PC-9 (cell line): ENCODE measurements around the gene ANKUB1.

Source experiments
- EZH2 ChIP-seq: fragments of 200-600 bp; sonication (generic); IDR thresholded peaks from 2 replicates; pipeline ENCODE4 v1.8.0; 2017; ENCODE audit warnings: antibody characterized with exemption, low read depth
- TF ChIP-seq, protein P1 (sequence below): fragments of 200-600 bp; sonication (generic); conservative IDR thresholded peaks from 2 replicates; pipeline ENCODE4 v1.6.1; 2017; ENCODE audit warnings: mixed run types, antibody characterized with exemption, mild to moderate bottlenecking, moderate library complexity

DNA sequence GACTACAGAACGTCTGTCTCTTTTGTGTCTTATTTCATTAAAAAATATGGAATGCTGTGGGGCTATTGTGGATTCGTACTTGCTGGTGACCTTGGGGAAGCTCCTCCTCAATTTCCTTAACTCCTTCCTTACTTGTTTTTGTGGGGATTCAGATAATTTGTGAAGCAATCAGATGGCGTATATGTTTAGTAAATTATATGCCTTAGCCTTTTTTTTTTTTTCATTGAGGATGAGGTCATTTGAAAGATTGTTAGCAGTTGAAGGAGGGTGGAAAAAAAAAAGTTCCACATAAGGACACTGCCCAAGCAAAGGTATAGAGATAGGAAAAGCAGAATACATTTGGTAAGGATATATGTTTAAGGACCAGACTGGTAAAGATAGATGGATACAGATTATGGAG, 24.0 kb upstream of the ANKUB1 start:
- TF ChIP-seq, protein P1, sequence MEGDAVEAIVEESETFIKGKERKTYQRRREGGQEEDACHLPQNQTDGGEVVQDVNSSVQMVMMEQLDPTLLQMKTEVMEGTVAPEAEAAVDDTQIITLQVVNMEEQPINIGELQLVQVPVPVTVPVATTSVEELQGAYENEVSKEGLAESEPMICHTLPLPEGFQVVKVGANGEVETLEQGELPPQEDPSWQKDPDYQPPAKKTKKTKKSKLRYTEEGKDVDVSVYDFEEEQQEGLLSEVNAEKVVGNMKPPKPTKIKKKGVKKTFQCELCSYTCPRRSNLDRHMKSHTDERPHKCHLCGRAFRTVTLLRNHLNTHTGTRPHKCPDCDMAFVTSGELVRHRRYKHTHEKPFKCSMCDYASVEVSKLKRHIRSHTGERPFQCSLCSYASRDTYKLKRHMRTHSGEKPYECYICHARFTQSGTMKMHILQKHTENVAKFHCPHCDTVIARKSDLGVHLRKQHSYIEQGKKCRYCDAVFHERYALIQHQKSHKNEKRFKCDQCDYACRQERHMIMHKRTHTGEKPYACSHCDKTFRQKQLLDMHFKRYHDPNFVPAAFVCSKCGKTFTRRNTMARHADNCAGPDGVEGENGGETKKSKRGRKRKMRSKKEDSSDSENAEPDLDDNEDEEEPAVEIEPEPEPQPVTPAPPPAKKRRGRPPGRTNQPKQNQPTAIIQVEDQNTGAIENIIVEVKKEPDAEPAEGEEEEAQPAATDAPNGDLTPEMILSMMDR: no peak
- no peak for TF ChIP-seq EZH2
